Body of pancreas (tissue), 4 donors: ENCODE results near the gene OAS1. TPM values are rescaled to one million over a fixed set of nuclear protein-coding genes. Genes with fewer than 3 reads are reported as not detected.

Experiments used
- ATAC-seq: fragments of 150-250 bp; one replicate; pipeline ENCODE4 v1.9.1; 2016
- DNase-seq, 4 donors: peaks; one replicate each; pipeline ENCODE4 v3.0.0-alpha.2; 2019
- H3K27ac ChIP-seq, 4 donors: fragments of 200-600 bp; sonication (generic); 1 replicate in 3 of 4; 2 replicates in 1 of 4; pipeline versions ENCODE4 v1.5.1 to v1.6.1; 2016 to 2019; ENCODE audit warnings: mild to moderate bottlenecking in 1 of 4, mixed read lengths in 1 of 4, moderate library complexity in 1 of 4
- H3K27me3 ChIP-seq, 2 donors: fragments of 200-600 bp; sonication (generic); one replicate each; pipeline ENCODE4 v1.6.0; 2016; ENCODE audit warnings: mild to moderate bottlenecking in 1 of 2
- H3K36me3 ChIP-seq, 2 donors: fragments of 200-600 bp; sonication (generic); replicated peaks in 1 of 2; 2 replicates each; pipeline ENCODE4 v1.5.1; 2016; ENCODE audit warnings: low read depth in 2 of 2; ENCODE audit not compliant: insufficient read depth in 1 of 2
- H3K4me1 ChIP-seq: fragments of 200-600 bp; sonication (generic); one replicate; pipeline ENCODE4 v1.6.0; 2016
- H3K4me3 ChIP-seq, 2 donors: fragments of 200-600 bp; sonication (generic); 1 replicate in 1 of 2; 2 replicates in 1 of 2; pipeline ENCODE4 v1.5.1; 2016 to 2019
- H3K9me3 ChIP-seq, 3 donors: fragments of 200-600 bp; sonication (generic); 1 replicate in 2 of 3; 2 replicates in 1 of 3; pipeline ENCODE4 v1.5.1; 2016
- CTCF ChIP-seq, 7 experiments: fragments of 450-650 bp in 4 of 7; fragments of 200-600 bp in 3 of 7; sonication (generic) in 3 of 7; IDR thresholded peaks; one replicate each; pipeline ENCODE4 v1.5.1; 2016 to 2019; ENCODE audit warnings: antibody characterized with exemption in 7 of 7
- POLR2A ChIP-seq, 3 donors: fragments of 450-650 bp; IDR thresholded peaks; one replicate each; pipeline ENCODE4 v1.6.1; 2016; ENCODE audit warnings: antibody characterized with exemption in 3 of 3, mild to moderate bottlenecking in 2 of 3
- WGBS, 2 donors: methylation state at CpG; one replicate each; pipeline ENCODE4 v1.1.5; 2017; 5-methylcytosine and 5-hydroxymethylcytosine counted together
- intact Hi-C: fragments of 100-400 bp; cut with DNase I; formaldehyde crosslinking; loops from one replicate; pipeline ENCODE4 v1.15.1; 2023
- total RNA-seq, 2 donors: library from RNA; depleted of rRNA; stranded (reverse); fragments of >200 nt; gene quantifications; one replicate each; pipeline ENCODE4 v1.1.0, GENCODE V29; 2016

Gene OAS1
- total RNA-seq, 2 donors from 2014 or later, result 4.3 to 7.8 TPM

GRCh38 chr12:112961536-112961935, 54.8 kb downstream of the OAS1 start:
- no peak overlapping the region for H3K27ac ChIP-seq
- 80 to 89% methylated on average over 4 of the region's 4 CpGs for WGBS, 2 donors
- ATAC-seq (no peak), DNase-seq (no peak)
- TF ChIP-seq CTCF (IDR thresholded peaks at IDR 0.05) (no peak), POLR2A (IDR thresholded peaks at IDR 0.05) (no peak)
- no peaks in the 10 kb centered on the region for H3K4me1 ChIP-seq
- intact Hi-C loops, result no loop called here
- H3K9me3 ChIP-seq, result no peaks in the 10 kb centered on the region
- H3K36me3 ChIP-seq, result no peaks in the 10 kb centered on the region
- no peak overlapping the region for H3K4me3 ChIP-seq
- no peaks in the 10 kb centered on the region for H3K27me3 ChIP-seq

DNA sequence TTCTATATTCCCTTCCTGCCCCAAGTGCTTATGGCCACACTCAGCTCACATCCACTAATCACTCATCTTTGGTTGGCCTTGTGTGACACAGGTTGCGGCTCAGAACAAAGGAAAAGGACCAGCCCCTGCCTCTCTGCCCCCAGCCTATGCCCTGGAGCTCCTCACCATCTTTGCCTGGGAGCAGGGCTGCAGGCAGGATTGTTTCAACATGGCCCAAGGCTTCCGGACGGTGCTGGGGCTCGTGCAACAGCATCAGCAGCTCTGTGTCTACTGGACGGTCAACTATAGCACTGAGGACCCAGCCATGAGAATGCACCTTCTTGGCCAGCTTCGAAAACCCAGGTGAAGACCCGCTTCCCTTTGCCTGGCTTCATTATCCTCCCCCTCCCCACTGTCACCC, 55.8 kb downstream of the OAS1 start:
- intact Hi-C loops, result no loop called here
- TF ChIP-seq POLR2A (IDR thresholded peaks at IDR 0.05), result no peak
- no peaks in the 10 kb centered on the region for H3K36me3 ChIP-seq
- H3K9me3 ChIP-seq, result no peaks in the 10 kb centered on the region
- H3K4me1 ChIP-seq, result no peaks in the 10 kb centered on the region
- 93 to 95% methylated on average over 7 of the region's 7 CpGs for WGBS, 2 donors
- DNase-seq, result no peak
- no peak for ATAC-seq
- no peak overlapping the region for H3K4me3 ChIP-seq
- H3K27ac ChIP-seq, result no peak overlapping the region
- H3K27me3 ChIP-seq, result no peaks in the 10 kb centered on the region

DNA sequence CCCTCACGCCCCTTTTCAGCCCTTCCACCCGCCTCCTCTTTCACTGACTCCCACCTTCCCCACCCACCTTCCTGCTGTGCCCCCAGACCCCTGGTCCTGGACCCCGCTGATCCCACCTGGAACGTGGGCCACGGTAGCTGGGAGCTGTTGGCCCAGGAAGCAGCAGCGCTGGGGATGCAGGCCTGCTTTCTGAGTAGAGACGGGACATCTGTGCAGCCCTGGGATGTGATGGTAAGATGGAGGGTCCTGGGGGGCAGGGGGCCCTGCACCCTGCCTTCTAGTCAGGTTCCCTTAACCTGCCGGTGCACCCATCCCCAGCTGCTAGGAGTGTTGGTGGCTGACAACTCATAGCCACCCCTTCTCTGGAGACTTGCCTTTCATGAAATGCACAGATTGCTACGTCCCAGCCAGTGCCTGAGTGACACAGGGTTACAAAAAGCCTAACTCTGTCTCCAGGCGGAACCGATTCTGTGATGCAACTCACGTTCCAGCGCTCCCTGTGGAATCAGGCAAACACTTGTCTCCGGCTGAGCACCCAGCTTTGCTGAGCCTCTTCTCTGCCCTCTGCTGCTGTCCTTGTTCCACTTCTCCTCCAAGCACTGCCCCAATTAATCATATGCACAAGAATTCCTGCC, 56.6 kb downstream of the OAS1 start:
- Histone ChIP-seq H3K27ac (no peak overlapping the region), H3K9me3 (no peaks in the 10 kb centered on the region), H3K4me3 (no peak overlapping the region), H3K27me3 (no peaks in the 10 kb centered on the region), H3K36me3 (no peaks in the 10 kb centered on the region), H3K4me1 (no peaks in the 10 kb centered on the region)
- DNase-seq (no peak), ATAC-seq (no peak)
- 87 to 94% methylated on average over 9 to 14 of the region's 14 CpGs for WGBS, 2 donors
- intact Hi-C loops, result no loop called here
- TF ChIP-seq CTCF (IDR thresholded peaks at IDR 0.05) (no peak), POLR2A (IDR thresholded peaks at IDR 0.05) (no peak)

DNA sequence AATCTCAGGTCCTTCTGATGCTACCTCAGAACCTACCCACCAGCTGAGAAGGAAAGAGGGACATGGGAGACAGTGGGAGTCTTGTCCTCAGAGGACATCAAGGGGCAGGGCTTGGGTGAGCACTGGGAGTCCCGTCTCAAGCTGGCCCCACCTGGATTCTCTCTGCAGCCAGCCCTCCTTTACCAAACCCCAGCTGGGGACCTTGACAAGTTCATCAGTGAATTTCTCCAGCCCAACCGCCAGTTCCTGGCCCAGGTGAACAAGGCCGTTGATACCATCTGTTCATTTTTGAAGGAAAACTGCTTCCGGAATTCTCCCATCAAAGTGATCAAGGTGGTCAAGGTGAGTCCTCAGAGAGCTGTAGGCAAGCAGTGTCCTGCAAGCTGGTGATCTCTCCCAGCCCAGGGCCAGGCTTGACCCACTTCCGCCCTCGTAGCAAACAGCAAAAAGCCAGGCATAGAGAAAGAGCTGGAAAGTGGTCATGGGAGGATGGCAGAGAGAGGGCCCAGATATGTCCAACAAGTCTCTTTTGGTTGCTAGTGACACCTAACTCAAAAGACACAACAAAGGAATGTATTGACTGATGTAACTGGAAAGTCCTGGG, 57.4 kb downstream of the OAS1 start:
- Histone ChIP-seq H3K27ac (no peak overlapping the region), H3K9me3 (no peaks in the 10 kb centered on the region), H3K36me3 (no peaks in the 10 kb centered on the region), H3K4me1 (no peaks in the 10 kb centered on the region), H3K4me3 (no peak overlapping the region), H3K27me3 (no peaks in the 10 kb centered on the region)
- DNase-seq (no peak), ATAC-seq (no peak)
- WGBS, 2 donors, result 83 to 86% methylated on average over 6 of the region's 6 CpGs
- TF ChIP-seq POLR2A (IDR thresholded peaks at IDR 0.05), result no peak
- TF ChIP-seq CTCF (IDR thresholded peaks at IDR 0.05), result no peak
- intact Hi-C loops, result no loop called here

GRCh38 chr12:112964915-112965314, 58.2 kb downstream of the OAS1 start:
- Histone ChIP-seq H3K4me3 (no peak overlapping the region), H3K4me1 (no peaks in the 10 kb centered on the region), H3K27ac (no peak overlapping the region), H3K9me3 (no peaks in the 10 kb centered on the region), H3K27me3 (no peaks in the 10 kb centered on the region), H3K36me3 (peaks cover 0 to 1% of the 10 kb centered on the region in 2 donors)
- DNase-seq (no peak), ATAC-seq (no peak)
- intact Hi-C loops, result no loop called here
- 83 to 87% methylated on average over 4 of the region's 4 CpGs for WGBS, 2 donors
- TF ChIP-seq POLR2A (IDR thresholded peaks at IDR 0.05), result no peak
- TF ChIP-seq CTCF (IDR thresholded peaks at IDR 0.05), result no peak
